HG02642 (cell line): ENCODE data around the gene PGF.

ENCODE experiments used
- ATAC-seq: cut with Tn5 transposase; IDR thresholded peaks from one replicate; pipeline ENCODE4 v1.9.1; 2021; ENCODE audit warnings: mild to moderate bottlenecking; ENCODE audit not compliant: unreplicated experiment, poor library complexity

Gene PGF

DNA sequence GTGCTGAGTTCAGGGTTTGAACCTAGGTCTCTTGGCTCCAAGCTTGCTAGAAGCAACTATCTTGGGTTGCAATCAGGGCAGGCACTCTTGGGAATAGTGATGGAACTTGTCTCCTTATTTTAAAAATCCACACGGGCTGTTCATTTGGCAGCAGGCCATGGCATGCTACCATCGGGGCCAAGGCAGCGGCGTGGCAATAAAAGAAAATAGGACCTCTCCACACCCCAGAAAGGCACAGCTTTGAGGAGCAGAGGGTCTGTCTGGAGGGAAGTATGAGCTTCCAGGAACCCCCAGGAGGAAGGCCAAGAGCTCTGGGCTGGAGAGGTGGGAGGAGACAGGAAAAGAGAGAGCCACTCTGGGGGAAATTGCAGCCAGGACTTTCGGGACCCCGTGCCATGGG, 47.7 kb downstream of the PGF start:
- ATAC-seq: no peak

GRCh38 chr14:74906925-74907521, 48.4 kb downstream of the PGF start:
- ATAC-seq: no peak

DNA sequence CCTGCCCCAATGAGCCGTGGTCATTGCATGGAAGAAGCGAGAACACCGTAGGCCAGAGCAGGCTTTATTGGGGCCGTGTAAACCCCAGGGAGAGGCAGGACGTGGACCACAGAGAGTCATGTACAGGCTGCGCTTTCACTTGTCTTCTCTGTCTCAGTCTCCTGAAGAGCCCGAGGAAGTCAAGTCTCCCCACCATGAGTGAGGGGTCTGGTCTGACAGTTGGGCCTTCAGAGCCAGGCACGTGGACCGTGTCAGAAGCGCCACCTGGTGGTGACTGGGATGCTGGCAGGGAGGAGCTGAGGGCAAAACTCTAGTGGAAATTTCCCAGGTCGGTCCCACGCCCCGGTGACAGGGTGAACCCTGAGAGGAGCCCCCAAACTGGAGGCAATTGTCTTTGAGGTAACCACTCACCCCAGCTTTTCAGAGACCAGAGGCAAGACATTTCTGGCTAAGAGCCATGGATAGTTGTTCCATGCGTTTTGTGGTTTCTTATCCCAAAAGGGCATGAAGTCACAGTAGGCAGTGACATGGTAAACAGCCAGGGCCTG, 49.7 kb downstream of the PGF start:
- peak; percentile 46 for ATAC-seq

DNA sequence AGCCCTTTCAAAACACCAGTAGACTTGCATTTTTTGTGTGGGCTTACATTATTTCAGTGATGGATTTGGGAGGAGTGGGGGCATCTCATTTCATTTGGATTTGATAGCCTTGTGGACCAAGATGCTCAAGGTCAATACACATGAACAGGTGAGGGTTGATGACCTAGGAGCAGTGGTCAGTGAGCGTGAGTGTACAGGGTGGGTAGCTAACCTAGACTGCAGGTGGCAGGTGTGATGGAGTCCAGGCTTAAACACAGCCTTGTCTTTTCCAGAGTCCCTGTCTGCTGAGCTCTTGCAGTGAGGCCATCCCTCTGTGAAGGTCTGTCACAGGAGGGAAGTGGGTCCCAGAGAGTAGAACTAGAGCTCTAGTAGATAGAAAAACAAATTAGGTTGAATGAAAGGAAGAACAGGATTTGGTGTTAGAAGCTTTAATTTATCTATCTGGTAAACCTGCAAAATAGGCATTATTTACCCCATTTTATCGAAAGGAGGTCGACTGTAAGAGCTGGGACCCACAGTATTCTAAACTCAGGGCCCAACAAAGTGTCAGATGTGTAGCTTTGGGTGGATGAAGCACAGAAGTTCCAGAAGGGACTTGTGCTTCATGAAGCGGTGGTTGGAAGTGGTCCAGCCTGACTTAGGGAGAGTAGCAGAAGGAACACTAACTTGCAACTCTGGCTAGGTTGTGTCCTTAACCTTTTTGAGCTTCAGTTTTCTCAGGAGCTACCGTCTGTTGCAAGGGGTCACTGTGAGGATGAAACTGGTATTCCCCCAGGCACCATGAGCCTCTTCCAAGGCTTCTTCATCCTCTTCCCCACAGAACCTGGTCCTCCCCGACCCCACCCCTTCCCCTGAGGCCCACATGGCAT, 50.5 kb downstream of the PGF start:
- no peak for ATAC-seq

GRCh38 chr14:74902941-74903705, 52.3 kb downstream of the PGF start:
- no peak for ATAC-seq

DNA sequence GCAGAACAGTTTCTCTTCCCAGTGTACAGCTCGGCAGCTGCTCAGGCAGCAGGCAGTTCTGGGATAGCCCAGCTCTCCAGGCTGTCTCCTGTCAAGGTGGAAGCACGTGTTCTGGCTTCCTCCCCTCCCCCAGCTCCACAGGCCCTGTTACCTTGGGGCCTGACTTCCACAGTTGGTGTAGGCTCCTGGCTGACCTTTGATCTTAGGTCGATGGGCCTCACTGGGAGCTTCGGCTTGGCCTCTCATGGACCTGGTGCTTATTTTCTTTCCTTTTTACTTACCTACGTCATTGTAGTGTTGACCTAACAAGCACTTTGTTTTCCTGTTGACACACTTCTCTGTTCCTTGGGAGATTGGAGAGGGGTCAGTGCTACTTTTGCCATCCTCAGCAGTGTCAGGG, 56.7 kb downstream of the PGF start:
- no peak for ATAC-seq

- no peak for ATAC-seq
These were observed 57.3 kb downstream of the PGF start for GRCh38 chr14:74898083-74898482.

- ATAC-seq: no peak
These were observed 57.8 kb downstream of the PGF start for GRCh38 chr14:74897642-74898041.

GRCh38 chr14:74896400-74896799, 59.0 kb downstream of the PGF start:
- ATAC-seq: no peak

DNA sequence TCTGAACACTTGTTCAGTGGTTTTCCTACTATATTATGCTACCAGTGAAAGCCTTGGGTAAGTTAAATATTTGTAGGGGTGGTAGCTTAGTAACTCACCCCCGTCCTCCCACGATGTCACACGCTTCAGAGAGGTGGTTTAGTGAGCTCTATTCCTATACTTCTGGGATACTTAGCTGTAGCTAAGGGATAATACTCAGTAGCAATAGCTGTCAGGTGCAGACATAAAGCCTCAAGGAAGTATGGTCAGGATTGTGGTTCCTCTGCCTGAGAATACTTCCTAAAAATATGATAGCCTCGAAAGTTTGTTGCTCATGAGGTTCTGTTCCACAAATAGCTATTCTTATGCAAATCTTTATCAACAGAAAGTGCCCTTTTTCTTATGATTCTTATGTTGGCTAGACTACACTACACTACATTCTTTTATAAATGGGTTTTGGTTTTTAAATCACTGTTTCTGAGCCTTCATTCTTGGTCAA, 61.7 kb downstream of the PGF start:
- ATAC-seq: peak; percentile 51

GRCh38 chr14:74892745-74893144, 62.7 kb downstream of the PGF start:
- no peak for ATAC-seq

DNA sequence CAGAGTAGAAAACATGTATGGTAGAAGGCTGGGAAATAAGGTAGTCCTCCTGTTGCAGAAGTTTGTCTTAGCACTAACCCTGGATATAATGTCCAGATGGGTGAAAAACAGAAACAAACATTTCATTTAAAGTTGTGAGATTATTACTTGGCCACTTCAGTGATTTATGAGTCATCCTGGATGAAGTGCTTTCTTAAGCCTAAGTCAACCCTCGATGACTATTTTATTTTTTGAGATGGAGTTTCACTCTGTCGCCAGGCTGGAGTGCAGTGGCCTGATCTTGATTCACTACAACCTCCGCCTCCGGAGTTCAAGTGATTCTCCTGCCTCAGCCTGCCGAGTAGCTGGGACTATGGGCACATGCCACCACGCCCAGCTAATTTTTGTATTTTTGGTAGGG, 63.5 kb downstream of the PGF start:
- ATAC-seq: no peak
